NK-92 treated with Interleukin-12 subunit alpha and Interleukin-12 subunit beta, amount 100 ng/mL, for 24 hours (cell line): Measurements from ENCODE around the gene GPR146.

Experiments
- DNase-seq: peaks from one replicate; lab custom pipeline; 2025; lab: John Stamatoyannopoulos, UW

Gene GPR146

DNA sequence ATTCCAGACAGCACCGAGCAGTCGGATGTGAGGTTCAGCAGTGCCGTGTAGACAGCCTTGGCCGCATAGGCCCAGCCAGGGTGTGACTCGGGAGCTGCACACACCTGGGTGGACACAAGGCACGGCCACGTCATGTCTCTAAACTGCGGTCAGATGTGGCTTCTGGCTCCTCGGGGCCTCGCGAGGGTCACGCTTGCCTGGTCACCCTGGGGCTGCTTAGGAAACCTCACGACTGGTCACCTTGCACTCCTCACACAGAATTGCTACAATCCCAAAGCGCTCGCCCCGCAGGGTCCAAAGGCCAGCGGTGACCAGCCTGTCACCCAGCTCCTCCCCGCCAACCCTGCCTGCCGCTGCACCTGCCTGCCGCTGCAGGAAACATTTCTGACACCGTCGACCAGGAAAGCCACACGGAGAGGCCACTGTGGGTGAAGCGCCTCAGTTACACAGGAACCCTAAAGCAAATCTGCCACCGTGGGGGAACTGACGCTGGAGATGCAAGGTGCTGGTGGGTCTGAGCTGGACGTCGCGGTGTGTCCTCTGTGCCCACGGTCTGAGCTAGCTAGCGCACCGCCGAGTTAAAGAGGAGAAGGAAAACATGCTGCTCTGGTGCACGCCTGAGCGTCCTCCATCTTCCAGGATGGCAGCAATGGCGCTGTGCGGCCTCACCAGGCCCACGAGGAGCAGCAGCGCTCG, 48.6 kb downstream of the GPR146 start:
- no peak for DNase-seq

DNA sequence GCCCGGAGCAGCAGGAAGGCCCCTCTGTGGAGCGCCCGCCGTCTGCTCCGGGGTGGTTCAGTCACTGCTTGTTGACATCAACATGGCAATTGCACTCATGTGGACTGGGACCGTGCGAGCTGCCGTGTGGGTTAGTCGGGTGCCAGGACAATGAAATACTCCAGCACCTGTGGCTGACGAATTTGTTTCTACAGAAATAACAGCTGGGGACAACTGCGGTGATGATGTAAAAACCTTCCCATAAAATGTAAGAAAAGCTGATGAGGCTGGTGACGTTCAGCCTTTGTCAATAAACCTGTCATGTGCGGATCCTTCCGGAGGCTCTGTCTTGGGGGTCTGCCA, 49.1 kb downstream of the GPR146 start:
- no peak for DNase-seq

DNA sequence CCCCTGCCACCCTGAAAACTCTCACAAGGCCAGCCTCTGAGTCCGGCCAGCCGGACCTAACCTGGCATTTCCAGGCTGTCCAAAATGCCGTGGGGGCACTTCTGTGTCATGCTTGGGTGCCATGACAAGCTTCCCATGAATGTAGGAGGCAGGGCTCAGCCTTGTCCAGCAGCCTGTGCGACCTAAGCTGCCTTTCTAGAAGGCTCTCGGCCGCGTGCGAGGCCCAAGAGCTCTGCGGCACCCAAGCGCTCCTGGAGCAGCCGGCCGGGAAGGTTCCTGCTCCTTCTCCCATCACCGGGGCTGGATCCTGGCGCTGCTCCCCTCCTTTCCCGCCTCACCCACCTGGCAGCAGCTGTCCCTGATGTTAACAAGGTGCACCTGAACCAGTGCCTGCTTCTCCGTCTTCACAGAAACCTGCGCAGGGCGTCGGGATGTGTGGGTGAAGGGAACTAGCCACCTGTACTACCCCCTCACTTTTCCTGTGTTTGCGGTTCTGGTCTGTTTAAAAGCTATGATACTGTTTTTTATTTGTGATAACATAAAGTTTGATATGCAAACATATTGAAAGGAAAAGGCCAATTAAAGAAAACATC, 49.7 kb downstream of the GPR146 start:
- DNase-seq = no peak

DNA sequence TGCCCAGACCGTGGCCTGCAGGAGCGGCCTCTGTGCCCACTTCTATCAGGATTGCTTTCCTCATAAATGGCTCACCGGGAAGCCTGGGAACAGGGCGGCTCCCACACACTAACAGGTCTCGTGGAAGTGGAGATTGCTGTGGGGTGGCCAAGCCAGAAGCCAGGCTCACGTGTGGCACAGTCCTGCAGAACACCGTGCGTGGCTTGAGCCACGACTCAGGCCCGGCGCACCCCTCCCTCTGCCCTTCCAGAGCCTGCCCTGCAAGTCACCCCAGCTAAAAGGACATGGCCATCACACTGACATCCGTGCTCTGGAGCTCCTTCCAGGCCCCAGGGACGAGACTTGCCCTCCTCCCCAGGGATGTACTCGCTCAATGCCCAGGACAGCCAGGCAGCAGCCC, 50.5 kb downstream of the GPR146 start:
- DNase-seq = no peak

DNA sequence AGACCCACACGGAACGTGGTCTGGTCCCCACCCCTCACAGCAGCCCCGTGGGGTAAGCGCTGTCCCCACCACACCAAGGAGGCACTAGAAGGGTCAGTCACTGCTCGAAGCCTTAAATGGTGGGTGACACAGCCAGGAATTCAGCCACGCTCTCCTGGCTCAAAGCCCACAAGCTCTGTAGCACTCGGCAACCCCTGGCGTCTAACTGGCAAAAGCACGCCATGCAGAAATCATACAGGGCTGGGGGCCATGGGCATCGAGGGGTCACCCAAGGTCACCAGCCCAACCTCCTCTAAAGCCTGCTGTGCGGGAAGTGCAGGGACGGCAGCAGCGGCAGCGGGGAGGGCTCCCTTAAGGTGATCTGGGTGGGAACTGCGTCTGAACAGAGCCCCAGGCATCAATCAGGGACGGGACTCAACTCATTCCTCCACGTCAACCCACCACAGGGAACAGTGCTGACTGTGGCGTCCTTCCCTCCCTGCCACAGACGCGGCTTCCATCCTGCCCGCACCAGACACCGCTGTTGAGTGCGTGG, 51.3 kb downstream of the GPR146 start:
- DNase-seq = no peak

DNA sequence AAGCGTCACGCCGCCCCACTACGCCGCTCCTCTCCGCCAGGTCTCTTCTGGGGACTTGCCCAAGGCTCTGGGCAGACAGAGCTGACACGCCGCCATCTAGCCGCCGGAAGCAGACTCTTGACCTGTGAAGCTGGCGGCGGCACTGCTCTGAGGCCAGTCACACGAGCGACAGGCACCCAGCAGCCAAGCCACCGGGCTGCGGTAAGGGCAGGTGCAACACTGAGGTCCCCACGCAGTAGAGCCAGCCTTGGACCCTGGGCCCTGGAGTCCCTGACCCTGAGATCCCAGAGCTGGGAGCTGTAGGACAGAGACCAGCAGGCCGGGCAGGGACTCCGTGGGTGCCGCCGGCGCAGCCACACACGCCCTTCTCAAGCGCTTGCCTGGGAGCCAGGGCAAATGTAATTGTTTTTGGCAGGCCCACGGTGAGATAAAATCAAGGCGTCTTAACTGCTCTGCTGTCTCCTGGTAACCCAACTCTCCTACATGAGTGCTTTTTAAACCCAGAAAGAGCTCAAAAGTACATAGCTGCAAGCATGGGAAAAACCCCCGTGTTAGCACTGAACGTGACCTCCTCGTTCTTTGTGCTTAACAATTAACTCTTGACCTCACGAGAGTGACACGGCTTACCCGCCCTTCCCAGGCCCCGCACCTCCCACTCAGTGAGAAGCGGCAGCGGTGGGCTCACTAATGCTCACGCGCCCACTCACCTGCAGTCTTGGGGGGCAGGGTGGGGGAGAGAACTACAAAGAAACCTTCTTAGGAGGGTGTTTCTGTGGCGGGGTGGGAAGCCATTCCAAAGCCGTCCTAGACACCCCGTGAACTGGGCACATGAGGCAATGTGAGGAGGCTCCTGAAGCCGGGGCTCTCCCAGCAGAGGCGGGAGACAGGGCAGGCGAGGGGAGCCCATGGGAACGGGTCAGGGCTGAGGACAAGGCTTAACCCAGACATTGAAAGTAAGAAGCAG, 52.1 kb downstream of the GPR146 start:
- DNase-seq = no peak

DNA sequence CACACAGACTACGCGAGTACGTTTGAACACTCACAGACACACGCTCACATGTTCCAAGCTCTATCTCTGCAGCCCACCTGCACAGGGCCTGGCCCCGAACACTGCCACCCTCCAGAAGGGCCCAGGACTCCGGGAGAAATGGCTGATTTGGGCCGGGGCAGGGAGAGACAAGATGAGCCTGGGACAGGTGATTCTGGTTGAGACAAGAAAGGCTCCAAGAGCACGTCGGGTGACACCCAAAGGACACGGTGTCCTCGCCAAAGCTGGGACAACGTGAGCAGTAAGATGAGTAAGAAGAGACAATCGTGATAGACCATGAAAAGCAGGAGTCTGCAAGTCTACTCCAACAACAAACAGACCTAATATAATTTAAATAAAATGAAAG, 52.8 kb downstream of the GPR146 start:
- DNase-seq = no peak

DNA sequence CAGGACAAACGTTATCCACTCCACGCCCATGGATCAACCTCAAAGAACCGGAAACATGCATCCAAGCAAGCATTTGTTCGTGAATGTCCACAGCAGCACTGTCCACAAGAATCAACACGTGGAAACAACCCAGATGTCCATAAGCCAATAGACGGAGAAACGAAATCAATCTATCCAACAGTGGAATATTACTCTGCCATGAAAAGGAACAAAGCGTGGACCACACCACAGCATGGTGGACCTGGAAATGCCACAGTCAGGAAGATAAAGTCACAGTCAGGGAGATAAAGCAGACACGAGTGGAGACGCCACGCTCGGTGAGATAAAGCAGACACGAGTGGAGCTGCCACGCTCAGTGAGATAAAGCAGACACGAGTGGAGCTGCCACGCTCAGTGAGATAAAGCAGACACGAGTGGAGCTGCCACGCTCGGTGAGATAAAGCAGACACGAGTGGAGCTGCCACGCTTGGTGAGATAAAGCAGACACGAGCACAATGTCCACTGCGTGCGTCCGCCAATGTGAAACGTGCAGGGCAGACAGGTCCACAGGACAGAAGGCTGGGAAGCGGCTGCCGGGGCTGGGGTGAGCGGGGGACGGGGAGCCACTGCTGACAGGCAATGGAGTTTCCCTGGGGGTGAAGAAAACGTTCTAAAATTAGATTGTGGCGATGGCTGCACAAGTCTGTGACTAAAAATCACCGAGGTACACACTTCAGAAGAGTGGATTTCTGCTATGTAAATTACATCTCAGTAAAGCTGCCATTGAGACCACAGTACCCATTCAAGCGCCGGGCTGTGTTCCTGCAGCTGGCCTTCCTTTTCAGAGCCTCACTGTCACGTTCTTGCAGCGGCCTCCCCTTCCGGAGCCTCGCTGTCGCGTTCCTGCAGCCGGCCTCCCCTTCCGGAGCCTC, 54.2 kb downstream of the GPR146 start:
- DNase-seq = no peak

DNA sequence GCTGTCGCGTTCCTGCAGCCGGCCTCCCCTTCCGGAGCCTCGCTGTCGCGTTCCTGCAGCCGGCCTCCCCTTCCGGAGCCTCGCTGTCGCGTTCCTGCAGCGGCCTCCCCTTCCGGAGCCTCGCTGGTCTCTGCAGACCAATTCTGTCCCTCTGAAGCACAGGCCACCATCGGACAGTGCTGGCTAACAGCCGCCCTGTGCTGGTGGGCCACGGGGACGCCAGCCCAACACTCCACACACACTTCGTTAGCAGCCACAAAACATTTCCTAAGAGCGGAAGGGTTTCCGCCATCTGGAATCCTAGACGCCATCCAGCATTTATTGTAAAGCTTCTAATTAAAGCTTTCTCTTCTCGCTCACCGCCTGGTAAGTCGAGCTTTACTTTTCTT, 54.8 kb downstream of the GPR146 start:
- no peak for DNase-seq

DNA sequence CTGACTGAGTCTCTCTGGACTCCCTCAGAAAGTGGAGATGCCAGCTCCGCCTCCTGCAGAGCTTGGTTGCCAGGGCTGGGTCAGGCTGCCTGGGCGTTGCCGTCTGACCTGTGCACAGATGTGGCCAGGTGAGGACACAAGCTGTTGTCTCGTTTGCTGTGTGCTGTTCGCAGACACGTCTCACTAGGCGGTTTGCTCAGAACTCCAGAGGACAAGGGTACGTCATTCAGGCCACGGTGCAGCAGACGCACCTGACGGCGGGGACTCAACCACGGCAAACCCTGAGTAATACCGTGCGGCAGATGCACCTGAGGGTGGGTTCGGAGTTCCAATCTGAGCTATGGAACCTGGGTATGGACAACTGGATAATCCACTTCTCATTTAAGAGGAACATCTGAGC, 55.3 kb downstream of the GPR146 start:
- no peak for DNase-seq

DNA sequence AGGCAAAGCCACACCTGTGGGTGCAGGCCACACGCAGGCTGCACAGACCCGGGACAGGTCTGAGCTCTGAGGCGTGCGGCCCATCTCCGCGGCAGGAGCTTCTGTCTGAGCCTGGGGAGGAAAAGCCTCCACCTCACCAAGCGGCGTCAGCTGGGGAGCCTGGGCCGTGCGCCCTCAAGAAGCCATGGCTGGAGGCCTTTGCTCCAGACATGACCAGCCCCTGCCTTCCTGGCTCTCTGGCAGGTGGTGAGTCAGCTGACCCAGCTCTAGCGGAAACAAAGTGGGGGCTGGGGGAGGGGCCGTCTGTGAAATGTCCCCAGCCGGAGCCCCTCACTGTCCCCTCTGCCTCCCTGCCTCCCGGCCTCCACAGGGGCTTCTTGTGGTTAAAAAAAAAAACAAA, 56.0 kb downstream of the GPR146 start:
- no peak for DNase-seq

DNA sequence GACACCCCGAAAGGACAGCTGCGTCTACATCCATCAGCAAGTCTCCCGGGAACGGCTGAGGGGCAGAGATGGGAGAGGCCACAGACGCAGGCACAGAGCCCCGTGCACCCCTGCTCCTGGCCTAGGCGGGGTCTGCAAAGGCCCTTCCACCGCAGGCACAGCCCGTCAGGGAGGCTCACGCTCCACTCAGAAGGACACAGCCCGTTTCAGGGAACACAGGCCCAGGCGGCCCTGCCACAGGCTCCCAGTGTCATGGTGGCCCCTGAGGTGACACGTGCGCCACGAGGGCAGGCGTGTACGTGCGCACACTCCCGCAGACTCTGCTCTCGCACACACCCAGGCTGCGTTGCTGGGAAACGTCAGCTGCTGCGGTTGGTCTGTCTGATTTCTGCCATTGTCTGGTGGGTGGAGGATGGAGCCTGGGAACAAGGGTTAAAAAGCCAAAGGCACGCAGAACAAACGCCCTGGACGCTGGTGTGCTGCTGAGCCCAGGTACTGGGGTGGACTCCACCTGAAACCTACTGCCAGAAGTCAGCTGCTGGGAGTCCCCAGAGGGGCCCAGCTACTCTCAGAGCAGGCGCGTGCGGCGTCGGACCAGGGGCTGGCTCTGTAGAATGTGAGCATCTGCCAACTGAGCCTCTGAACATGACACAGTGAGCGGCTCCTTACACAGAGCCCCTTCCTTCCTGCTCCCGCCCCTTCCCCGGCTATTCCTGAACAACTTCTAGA, 56.7 kb downstream of the GPR146 start:
- DNase-seq = no peak

DNA sequence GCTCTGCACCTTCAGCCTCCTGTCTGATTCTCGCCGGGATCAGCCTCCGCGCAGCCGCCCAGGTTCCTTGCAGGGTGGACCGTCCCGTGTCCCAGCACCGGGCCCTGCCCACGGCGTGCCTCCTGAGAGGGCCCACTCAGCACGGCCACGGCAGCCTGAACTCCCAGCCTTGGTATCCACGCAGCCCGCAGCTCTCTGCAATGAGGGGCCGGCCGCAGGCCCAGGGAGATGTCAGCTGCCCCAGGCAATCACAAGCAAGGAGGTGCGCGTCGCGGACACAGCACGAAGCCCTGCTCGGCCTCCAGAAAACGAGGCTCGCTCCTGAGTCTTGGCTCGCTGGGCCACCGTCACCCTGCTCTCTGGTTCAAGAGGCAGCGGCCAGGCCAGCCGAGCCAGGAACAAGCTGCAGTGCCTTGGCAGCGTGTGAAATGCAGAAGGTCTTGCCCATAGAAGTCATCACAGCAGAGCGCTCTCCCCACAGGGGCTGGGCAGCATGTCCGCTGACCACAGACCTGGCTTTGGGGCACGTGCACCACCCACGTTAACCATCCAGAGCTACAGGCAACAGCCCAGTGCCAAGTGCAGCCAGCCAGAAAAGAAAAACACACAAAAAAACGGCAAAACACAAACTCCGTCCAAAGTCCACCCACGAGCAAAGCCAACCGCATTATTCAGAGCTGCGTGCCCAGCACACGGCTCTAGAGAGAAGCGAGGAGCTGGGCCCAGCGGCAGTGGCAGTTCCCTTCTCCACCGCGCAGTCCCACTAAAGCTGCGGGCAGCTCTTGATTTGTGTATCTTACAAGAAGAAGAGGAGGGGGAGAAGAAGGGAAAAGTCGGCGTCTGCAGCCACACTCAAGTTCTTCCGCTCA, 57.5 kb downstream of the GPR146 start:
- DNase-seq = no peak

DNA sequence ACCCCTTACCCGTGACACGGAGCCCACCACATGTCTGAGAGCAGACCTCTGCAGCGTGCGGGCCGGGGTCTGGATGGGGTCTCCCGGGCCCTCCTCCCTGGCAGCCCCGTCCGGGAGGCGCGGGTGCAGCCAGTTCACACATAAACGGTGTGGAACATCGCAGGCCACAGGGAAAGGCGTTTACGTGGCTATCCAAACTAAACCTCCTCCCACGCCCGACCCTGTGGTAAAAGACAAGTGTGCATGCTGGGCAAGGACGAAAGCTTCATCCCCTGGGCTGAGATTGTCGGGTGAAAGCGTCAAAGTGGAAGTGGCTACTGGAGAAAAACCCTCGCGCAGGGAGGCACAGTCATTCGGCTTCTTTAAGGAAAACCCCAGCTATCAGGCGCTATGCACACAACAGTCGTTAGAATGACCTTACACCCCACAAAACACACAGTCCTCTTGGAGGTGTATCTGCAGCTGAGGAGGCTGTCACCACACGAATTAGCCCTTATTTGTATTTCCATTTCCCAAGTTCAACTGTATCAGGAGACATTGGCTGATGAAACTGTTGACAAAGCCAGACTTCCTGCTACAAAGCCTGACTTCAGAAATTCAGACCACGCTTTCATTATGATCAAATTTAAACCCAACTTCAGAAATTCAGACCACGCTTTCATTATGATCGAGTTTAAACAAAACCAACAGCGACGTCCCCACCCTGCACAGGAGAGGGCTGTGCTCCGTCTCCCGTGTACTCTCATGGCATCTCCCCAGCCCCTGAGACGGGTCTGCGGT, 58.9 kb downstream of the GPR146 start:
- DNase-seq = no peak

DNA sequence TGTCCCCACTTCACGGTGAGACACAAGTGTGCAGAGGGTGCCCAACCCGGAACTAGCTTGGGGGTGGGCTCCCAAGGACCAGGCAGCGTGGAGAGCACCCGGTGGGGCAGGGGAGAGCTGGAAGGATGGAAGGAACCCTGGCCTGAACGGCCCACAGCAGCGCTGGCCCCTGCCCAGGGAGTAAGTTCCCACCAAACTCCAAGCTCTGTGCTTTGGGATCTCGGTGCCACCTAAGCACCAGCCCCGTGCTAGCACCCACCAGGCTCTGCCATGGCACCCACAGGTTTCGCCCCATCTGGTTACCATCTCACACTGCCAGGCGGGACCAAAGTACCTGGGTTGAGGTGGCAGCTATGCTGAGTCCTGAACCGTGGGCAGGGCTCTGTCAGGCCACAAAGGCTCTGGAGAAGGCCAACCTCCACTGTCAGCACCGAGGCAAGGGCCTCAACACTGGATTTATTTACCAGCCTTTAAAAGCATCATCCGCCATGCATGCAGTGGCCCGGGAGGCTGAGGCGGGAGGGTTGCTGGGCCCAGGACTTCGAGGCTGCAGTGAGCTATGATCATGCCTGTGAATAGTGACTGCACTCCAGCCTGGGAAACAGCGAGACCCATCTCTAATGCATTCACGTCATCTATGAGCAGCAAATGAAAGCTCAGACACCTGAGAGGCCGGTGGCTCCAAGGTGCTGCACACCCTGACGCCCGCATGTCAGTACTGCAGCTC, 59.6 kb downstream of the GPR146 start:
- DNase-seq = no peak

DNA sequence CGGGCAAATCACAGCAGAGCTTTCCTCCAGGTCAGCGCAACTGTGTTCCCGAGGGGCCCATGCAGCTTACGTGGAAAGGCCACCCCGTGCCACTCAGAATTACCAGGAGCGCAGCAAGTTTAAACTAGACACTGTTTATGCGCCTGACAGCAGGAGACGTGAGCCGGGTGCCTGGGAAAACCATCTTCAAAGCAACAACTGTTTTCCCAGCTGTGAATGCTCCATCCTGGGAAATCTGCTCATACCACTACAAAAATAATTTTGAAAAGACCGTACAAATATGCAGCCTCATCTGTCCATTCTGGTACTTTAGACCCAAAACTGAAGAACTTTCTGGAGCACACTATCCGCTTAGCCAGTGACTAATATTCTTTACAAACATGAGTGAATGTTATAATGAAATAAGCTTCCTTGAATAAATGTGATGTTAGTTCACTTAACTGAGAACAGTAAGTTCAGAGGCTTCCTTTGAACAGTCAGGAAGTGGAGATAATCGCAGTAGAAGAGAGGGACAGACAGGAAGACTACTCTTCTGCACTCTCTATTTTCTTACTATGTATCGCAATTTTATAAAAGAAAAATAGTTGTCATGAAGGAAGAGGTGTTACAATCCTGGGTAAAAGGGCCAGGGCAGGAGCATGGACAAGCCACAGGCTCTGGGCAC, 60.3 kb downstream of the GPR146 start:
- no peak for DNase-seq

DNA sequence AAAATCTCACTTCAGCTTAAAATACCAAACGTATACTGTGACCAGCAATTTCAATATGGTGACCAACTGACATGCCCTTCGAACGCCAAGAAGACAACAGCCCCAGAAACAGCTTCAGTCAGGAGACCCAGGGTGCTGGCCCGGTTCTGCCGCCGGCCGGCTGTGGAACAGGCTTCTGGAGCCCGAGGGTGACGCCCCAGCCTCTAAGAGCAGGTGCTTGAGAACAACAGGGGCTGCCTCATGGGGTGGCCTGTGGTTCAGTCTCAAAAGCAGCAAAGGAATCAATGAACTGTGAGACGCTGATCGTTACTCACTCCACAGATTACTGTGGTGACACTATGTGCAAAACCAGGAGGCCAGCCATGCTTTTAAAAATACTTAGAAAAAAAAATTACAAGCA, 60.8 kb downstream of the GPR146 start:
- DNase-seq = no peak
